HS-5 (cell line): ENCODE results near the gene SLC6A19.
"Not testable (repeated sequence)": the region's sequence is repeated elsewhere in the genome, so short reads cannot be mapped to it uniquely, and the experiment has no call there.

ENCODE experiments used
- DNase-seq: peaks from one replicate; pipeline ENCODE4 v3.0.0-alpha.2; 2012; ENCODE audit warnings: low read depth

The SLC6A19 gene

GRCh38 chr5:1201327-1202025 lies at the start of gene SLC6A19:
Gene SLC6A19, plus strand, starts transcription at chr5:1201595. Its CDS starts 56 bp downstream, at chr5:1201651.
- DNase-seq: no peak

GRCh38 chr5:1152156-1152555 lies 49.2 kb upstream of the SLC6A19 start:
- no peak for DNase-seq

- DNase-seq: no peak
Measured at GRCh38 chr5:1152771-1153282, 48.6 kb upstream of the SLC6A19 start.

- no peak for DNase-seq
Measured at GRCh38 chr5:1153428-1153827, 48.0 kb upstream of the SLC6A19 start.

GRCh38 chr5:1155191-1156032 lies 46.0 kb upstream of the SLC6A19 start:
- DNase-seq: no peak

- no peak for DNase-seq
Measured at GRCh38 chr5:1156033-1156753, 45.2 kb upstream of the SLC6A19 start.

- no peak for DNase-seq
Measured at GRCh38 chr5:1156754-1157460, 44.5 kb upstream of the SLC6A19 start.

- DNase-seq: not testable (repeated sequence)
Measured at GRCh38 chr5:1157461-1157986, 43.9 kb upstream of the SLC6A19 start.

GRCh38 chr5:1158647-1159340 lies 42.6 kb upstream of the SLC6A19 start:
- DNase-seq: no peak

GRCh38 chr5:1159341-1159675 lies 42.1 kb upstream of the SLC6A19 start:
- no peak for DNase-seq

- no peak for DNase-seq
Measured at GRCh38 chr5:1159774-1160406, 41.5 kb upstream of the SLC6A19 start.

- DNase-seq: no peak
Measured at GRCh38 chr5:1161108-1161832, 40.1 kb upstream of the SLC6A19 start.

GRCh38 chr5:1161833-1162229 lies 39.6 kb upstream of the SLC6A19 start:
- DNase-seq: no peak

- DNase-seq: no peak
Measured at GRCh38 chr5:1162276-1162675, 39.1 kb upstream of the SLC6A19 start.

- DNase-seq: no peak
Measured at GRCh38 chr5:1162751-1163150, 38.6 kb upstream of the SLC6A19 start.

GRCh38 chr5:1163366-1163765 lies 38.0 kb upstream of the SLC6A19 start:
- no peak for DNase-seq

GRCh38 chr5:1163879-1164278 lies 37.5 kb upstream of the SLC6A19 start:
- DNase-seq: no peak

GRCh38 chr5:1164696-1165630 lies 36.4 kb upstream of the SLC6A19 start:
- DNase-seq: no peak

- no peak for DNase-seq
Measured at GRCh38 chr5:1165864-1166263, 35.5 kb upstream of the SLC6A19 start.
